GM12891 (cell line): ENCODE data around the gene HCAR2.
"Not testable (repeated sequence)": the region's sequence is repeated elsewhere in the genome, so short reads cannot be mapped to it uniquely, and the experiment has no call there.

Experiments used
- DNase-seq: peaks from one replicate; pipeline ENCODE4 v3.0.0; 2011; ENCODE audit warnings: low spot score; ENCODE audit not compliant: insufficient read length
- FAIRE-seq: peaks from 2 replicates; lab custom pipeline; 2011; peaks lifted over from hg19 to GRCh38; lab: Jason Lieb, UNC
- PAX5 ChIP-seq: IDR thresholded peaks from 2 replicates; pipeline ENCODE4 v1.6.1; 2011; ENCODE audit warnings: low read length, moderate library complexity, mild to moderate bottlenecking; ENCODE audit not compliant: insufficient read depth, severe bottlenecking
- POLR2A ChIP-seq: IDR thresholded peaks from 2 replicates; pipeline ENCODE4 v1.6.1; 2011; ENCODE audit warnings: low read depth, low read length, control low read depth
- POLR2AphosphoS5 ChIP-seq: IDR thresholded peaks from 2 replicates; pipeline ENCODE4 v1.6.1; 2011; ENCODE audit warnings: low read depth, low read length, control low read depth
- POU2F2 ChIP-seq: IDR thresholded peaks from 2 replicates; pipeline ENCODE4 v1.6.1; 2011; ENCODE audit warnings: low read depth, mild to moderate bottlenecking, control low read depth, low read length, moderate library complexity
- SPI1 ChIP-seq: IDR thresholded peaks from 2 replicates; pipeline ENCODE4 v1.6.1; 2011; ENCODE audit warnings: low read depth, low read length, control low read depth
- TAF1 ChIP-seq: IDR thresholded peaks from 2 replicates; pipeline ENCODE4 v1.6.1; 2011; ENCODE audit warnings: low read depth, low read length, control low read depth

The HCAR2 gene

GRCh38 chr12:122713491-122714188 lies 10.5 kb upstream of the HCAR2 start:
- DNase-seq, FAIRE-seq: not testable (repeated sequence)
- peak; percentile 35; the same call in 1 of the 2 replicates for TF ChIP-seq SPI1

DNA sequence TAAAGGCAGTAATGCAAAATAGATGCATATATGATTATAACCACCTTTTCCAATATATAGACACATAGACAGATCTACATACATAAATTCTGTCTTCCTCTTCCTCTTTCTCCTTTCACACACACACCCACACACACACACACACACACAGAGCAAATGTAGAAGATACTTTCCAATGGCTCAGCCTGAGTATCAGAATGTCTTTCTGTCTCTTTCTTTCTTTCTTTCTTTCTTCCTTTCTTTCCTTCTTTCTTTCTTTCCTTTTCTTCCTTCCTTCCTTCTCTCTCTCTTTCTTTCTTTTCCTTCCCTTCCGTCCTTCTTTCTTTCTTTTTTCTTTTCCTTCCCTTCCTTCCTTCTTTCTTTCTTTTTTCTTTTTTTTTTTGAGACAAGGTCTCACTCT lies 8.1 kb upstream of the HCAR2 start:
- peak; percentile 47 for TF ChIP-seq SPI1
- FAIRE-seq, result peak; percentile 16
- DNase-seq, result not testable (repeated sequence)

- not testable (repeated sequence) for DNase-seq, FAIRE-seq
Observed at GRCh38 chr12:122710341-122710740, 7.2 kb upstream of the HCAR2 start.

DNA sequence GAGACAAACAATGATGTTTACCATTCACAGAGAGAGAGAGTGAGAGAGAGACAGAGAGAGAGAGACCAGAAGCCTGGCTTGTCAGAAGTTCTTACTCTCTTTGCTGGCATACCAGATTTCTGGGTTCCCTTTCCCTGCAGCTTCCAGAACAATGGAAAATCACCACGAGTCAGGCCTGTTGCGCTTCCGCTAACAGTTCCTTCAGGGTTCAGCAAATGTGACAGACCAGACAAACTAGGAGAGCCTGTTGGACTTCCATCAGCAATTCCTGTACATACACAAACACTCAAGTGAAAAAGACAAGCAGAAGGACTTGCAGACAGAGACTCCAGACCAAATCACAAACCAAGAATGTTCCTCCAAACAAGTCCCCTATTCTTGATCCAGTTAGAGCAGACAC lies 6.1 kb upstream of the HCAR2 start:
- DNase-seq, FAIRE-seq: not testable (repeated sequence)

DNA sequence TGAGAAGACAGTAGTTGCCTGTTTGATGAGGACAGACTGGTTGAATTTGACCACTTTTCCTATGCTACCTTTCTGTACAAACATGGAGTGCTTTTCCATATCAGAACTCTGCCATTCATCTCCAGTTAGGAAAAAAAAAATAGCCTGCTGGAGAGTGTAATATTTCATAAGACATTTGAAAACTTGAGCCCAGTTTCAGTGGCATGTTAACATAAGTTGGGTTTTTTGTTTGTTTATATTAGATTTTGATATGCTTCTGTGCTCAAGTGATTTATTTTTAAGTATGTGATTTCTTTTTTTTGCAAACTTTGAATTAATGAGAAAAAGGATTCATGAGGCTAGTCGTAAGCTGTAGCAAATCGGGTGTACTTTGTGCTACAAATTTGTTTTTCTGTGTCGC lies 684 bp upstream of the HCAR2 start:
- FAIRE-seq, DNase-seq: not testable (repeated sequence)

DNA sequence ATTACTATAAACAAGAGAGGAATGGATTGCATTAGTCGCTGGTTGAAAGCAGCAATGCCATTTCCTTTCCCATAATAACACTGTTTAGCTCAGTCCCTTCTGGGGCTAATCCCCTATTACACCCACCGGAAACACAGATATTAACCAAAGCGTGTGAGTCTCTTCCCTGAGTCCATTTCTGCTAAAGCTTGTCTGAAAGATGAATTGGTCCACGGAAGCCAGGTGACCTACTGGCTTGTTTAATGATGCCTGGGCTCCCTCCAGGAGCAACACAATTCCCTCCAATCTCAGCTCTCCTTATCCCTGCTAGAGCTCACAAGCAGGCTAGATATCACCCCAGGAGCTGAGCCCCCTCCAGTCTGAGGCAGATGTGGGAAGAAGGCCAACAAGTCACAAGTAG lies 1.7 kb downstream of the HCAR2 start:
- FAIRE-seq, DNase-seq: not testable (repeated sequence)

- FAIRE-seq, result peak; percentile 33
- not testable (repeated sequence) for DNase-seq
Observed at GRCh38 chr12:122700038-122700710, 3.0 kb downstream of the HCAR2 start.

DNA sequence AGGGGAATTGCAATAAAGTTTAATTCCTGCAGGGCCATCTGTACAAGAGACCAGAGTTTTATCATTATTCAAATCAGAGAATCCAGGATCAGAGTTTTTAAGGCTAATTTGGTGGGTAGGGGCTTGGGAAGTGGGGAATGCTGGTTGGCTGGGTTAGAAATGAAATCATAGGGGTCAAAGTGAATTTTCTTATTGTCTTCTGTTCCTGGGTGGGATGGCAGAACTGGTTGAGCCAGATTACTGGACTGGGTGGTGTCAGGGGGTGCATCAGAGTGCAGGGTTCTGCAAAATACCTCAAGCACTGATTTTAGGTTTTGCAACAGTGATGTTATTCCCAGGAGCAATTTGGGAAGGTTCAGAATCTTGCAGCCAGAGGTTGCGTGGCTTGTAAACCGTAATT lies 6.2 kb downstream of the HCAR2 start:
- FAIRE-seq, DNase-seq: not testable (repeated sequence)

GRCh38 chr12:122691566-122691965 lies 11.6 kb downstream of the HCAR2 start:
- TF ChIP-seq SPI1 (no peak), TAF1 (no peak), POLR2AphosphoS5 (no peak), POLR2A (no peak), PAX5 (no peak), POU2F2 (no peak)
- FAIRE-seq (no peak), DNase-seq (no peak)

DNA sequence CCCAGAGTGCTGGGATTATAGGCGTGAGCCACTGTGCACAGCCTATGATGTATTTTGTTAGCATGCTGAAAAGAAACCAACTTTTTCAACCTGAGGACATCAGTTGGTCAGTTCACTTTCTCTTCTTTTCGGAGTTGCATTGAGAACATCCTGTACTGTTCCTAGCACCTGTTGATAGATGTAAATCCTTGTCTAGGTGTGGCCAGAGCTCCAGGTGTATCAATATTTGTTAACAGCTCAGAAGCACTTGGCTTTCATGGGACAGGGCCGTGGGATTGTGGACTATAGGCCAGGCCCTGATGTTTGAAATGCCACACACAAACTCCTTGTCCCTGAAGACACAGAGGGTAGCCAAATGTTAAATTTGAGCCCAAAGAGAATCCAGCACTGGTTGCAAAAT lies 14.9 kb downstream of the HCAR2 start:
- DNase-seq (no peak), FAIRE-seq (no peak)
- no peak for TF ChIP-seq POU2F2
- no peak for TF ChIP-seq SPI1
- TF ChIP-seq POLR2A, result no peak
- no peak for TF ChIP-seq TAF1
- TF ChIP-seq PAX5, result no peak
- TF ChIP-seq POLR2AphosphoS5, result no peak

DNA sequence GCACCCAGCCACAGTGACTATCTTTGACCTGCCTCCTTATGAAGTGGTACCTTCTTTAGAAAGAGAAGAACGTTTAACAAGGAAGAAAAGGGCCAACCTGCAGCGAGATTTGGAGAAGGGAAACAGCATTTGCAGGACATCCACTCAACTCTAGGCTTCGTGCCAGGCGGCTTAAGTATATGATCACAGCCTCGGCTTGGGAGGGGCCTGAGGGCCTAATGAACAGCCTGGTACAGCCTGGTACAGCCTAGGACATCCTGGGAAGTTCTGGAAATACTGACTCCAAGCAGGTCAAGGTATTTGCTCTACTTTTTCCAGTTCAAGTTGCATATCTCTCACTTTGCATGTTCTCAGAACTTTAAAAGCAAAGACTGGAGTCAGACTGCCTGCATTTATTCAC lies 16.1 kb downstream of the HCAR2 start:
- FAIRE-seq, result no peak
- DNase-seq, result no peak
- TF ChIP-seq POLR2A, result no peak

- no peak for FAIRE-seq
- no peak for TF ChIP-seq PAX5
- TF ChIP-seq TAF1, result no peak
- no peak for TF ChIP-seq POLR2A
- no peak for TF ChIP-seq POU2F2
- TF ChIP-seq POLR2AphosphoS5, result no peak
- no peak for TF ChIP-seq SPI1
- DNase-seq, result no peak
Observed at GRCh38 chr12:122686538-122686937, 16.6 kb downstream of the HCAR2 start.
